ENCODE measurements around the gene TAS2R38.
"Not testable (repeated sequence)": the region's sequence is repeated elsewhere in the genome, so short reads cannot be mapped to it uniquely, and the experiment has no call there.

The TAS2R38 gene

GRCh38 chr7:141973673-141974072 is at the start of gene TAS2R38:
TAS2R38 (minus strand) TSS chr7:141973773; CDS start chr7:141973689, 84 bp downstream.
- no peak for DNase-seq

GRCh38 chr7:142018154-142018553 is 44.6 kb upstream of the TAS2R38 start:
- DNase-seq = no peak

GRCh38 chr7:142017451-142017850 is 43.9 kb upstream of the TAS2R38 start:
- DNase-seq = no peak

- DNase-seq = no peak
Measured at GRCh38 chr7:142012825-142013511, 39.4 kb upstream of the TAS2R38 start.

GRCh38 chr7:142010952-142011548 is 37.5 kb upstream of the TAS2R38 start:
- DNase-seq = no peak

GRCh38 chr7:142009187-142009586 is 35.6 kb upstream of the TAS2R38 start:
- no peak for DNase-seq

GRCh38 chr7:142006577-142006976 is 33.0 kb upstream of the TAS2R38 start:
- DNase-seq = no peak

- no peak for DNase-seq
Measured at GRCh38 chr7:142002179-142002578, 28.6 kb upstream of the TAS2R38 start.

GRCh38 chr7:142001163-142001874 is 27.7 kb upstream of the TAS2R38 start:
- DNase-seq = no peak

GRCh38 chr7:142000244-142000643 is 26.7 kb upstream of the TAS2R38 start:
- no peak for DNase-seq

GRCh38 chr7:141999058-141999623 is 25.6 kb upstream of the TAS2R38 start:
- no peak for DNase-seq

GRCh38 chr7:141993354-141993753 is 19.8 kb upstream of the TAS2R38 start:
- no peak for DNase-seq

GRCh38 chr7:141992688-141993087 is 19.1 kb upstream of the TAS2R38 start:
- no peak for DNase-seq

GRCh38 chr7:141992156-141992555 is 18.6 kb upstream of the TAS2R38 start:
- DNase-seq = no peak

- no peak for DNase-seq
Measured at GRCh38 chr7:141991140-141991539, 17.6 kb upstream of the TAS2R38 start.

- no peak for DNase-seq
Measured at GRCh38 chr7:141990011-141990725, 16.6 kb upstream of the TAS2R38 start.

- not testable (repeated sequence) for DNase-seq
Measured at GRCh38 chr7:141987803-141988202, 14.2 kb upstream of the TAS2R38 start.

GRCh38 chr7:141986923-141987322 is 13.3 kb upstream of the TAS2R38 start:
- no peak for DNase-seq

- DNase-seq = not testable (repeated sequence)
Measured at GRCh38 chr7:141985926-141986325, 12.4 kb upstream of the TAS2R38 start.

GRCh38 chr7:141979568-141979967 is 6.0 kb upstream of the TAS2R38 start:
- no peak for DNase-seq

- no peak for DNase-seq
Measured at GRCh38 chr7:141978351-141978750, 4.8 kb upstream of the TAS2R38 start.

GRCh38 chr7:141976524-141977245 is 3.1 kb upstream of the TAS2R38 start:
- no peak for DNase-seq
